GM18951 (cell line): ENCODE measurements around the gene KNCN.

Experiments used
- POLR2A ChIP-seq: IDR thresholded peaks from 4 replicates; pipeline ENCODE4 v1.6.1; 2011; ENCODE audit warnings: mild to moderate bottlenecking; ENCODE audit not compliant: insufficient read length, insufficient read depth; ENCODE audit errors: extremely low read depth
- in situ Hi-C: fragments of 300-500 bp; cut with MboI; formaldehyde crosslinking; loops from one replicate; pipeline ENCODE4 v1.12.0; 2022; ENCODE audit warnings: low sequenced_read_pairs, mixed read lengths, inconsistent platforms; ENCODE audit not compliant: unreplicated experiment

KNCN gene

GRCh38 chr1:46551597-46552095, at the start of gene KNCN:
TSS of gene KNCN (minus strand) at chr1:46551647. CDS start at chr1:46551215, 432 bp downstream.
- no peak for TF ChIP-seq POLR2A
- in situ Hi-C loops = no loop called here

GRCh38 chr1:46599059-46599970, 47.9 kb upstream of the KNCN start:
- in situ Hi-C loops = no loop called here
- no peak for TF ChIP-seq POLR2A

GRCh38 chr1:46596846-46597245, 45.4 kb upstream of the KNCN start:
- in situ Hi-C loops = no loop called here
- TF ChIP-seq POLR2A = no peak

- TF ChIP-seq POLR2A = no peak
- in situ Hi-C loops = no loop called here
Observed at GRCh38 chr1:46596036-46596435, 44.6 kb upstream of the KNCN start.

- in situ Hi-C loops = no loop called here
- TF ChIP-seq POLR2A = no peak
Observed at GRCh38 chr1:46595127-46595526, 43.7 kb upstream of the KNCN start.

GRCh38 chr1:46594063-46594462, 42.6 kb upstream of the KNCN start:
- in situ Hi-C loops = no loop called here
- TF ChIP-seq POLR2A = no peak

GRCh38 chr1:46592823-46593222, 41.4 kb upstream of the KNCN start:
- in situ Hi-C loops = no loop called here
- no peak for TF ChIP-seq POLR2A

GRCh38 chr1:46589529-46589928, 38.1 kb upstream of the KNCN start:
- no peak for TF ChIP-seq POLR2A
- in situ Hi-C loops = no loop called here

- no peak for TF ChIP-seq POLR2A
- in situ Hi-C loops = no loop called here
Observed at GRCh38 chr1:46587069-46587468, 35.6 kb upstream of the KNCN start.

GRCh38 chr1:46585312-46585938, 34.0 kb upstream of the KNCN start:
- in situ Hi-C loops = no loop called here
- TF ChIP-seq POLR2A = no peak

- no peak for TF ChIP-seq POLR2A
- in situ Hi-C loops = no loop called here
Observed at GRCh38 chr1:46583494-46583893, 32.0 kb upstream of the KNCN start.

- in situ Hi-C loops = no loop called here
- TF ChIP-seq POLR2A = no peak
Observed at GRCh38 chr1:46582972-46583371, 31.5 kb upstream of the KNCN start.

- in situ Hi-C loops = no loop called here
Observed at GRCh38 chr1:46581681-46582455, 30.4 kb upstream of the KNCN start.

More at GRCh38 chr1:46581681-46582455, 30.4 kb upstream of the KNCN start:
- no peak for TF ChIP-seq POLR2A
